HUDEP-2 (cell line): Measurements from ENCODE around the gene RPL18A.

Experiments
- DNase-seq, 76 experiments: peaks; one replicate each; lab custom pipeline; 2025; ENCODE audit not compliant: unreplicated experiment in 76 of 76; lab: John Stamatoyannopoulos, UW

Gene RPL18A

GRCh38 chr19:17859533-17860330 is at the start of gene RPL18A:
TSS of gene RPL18A (plus strand) at chr19:17859910. CDS start at chr19:17859957, 47 bp downstream.
- DNase-seq = peak in 75 of 76 experiments; percentile 90 to 100 (median 100)

DNA sequence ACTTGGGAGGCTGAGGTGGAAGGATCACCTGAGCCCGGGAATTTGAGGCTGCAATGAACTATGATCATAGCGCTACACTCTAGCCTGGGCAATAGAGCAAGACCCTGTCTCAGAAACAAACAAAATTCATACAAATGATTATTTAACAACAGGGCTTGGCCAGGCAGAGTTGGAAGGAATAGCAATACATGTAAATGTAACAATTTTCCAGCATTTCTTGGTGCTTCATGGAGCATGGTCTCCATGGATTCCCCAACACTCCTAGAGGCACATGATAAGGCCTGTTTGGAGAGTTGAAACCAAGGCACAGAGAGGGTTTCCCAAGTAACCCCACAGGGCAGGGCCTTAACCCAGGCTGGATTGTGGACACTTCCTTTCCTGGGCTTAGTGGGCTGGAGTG is 48.6 kb upstream of the RPL18A start:
- DNase-seq = no peak

- DNase-seq = no peak
Measured at GRCh38 chr19:17811681-17812080, 48.0 kb upstream of the RPL18A start.

DNA sequence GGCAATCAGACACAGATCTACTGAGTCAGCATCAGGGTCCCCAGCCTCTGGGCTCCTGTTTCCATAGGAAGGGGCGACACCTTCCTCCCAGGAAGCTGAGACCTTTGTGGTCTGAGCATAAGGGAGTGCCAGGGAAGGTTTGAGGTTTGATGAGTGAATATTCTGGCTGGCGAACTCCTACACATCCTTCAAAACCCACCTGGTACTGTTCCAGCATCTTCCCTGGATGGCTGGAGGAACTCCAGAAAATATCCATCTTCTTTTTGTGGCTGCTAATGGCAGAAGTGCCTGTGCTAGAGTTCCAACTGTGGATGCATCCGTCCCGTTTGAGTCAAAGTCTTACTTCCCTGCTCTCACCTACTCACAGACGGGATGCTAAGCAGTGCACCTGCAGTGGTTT is 47.6 kb upstream of the RPL18A start:
- no peak for DNase-seq

DNA sequence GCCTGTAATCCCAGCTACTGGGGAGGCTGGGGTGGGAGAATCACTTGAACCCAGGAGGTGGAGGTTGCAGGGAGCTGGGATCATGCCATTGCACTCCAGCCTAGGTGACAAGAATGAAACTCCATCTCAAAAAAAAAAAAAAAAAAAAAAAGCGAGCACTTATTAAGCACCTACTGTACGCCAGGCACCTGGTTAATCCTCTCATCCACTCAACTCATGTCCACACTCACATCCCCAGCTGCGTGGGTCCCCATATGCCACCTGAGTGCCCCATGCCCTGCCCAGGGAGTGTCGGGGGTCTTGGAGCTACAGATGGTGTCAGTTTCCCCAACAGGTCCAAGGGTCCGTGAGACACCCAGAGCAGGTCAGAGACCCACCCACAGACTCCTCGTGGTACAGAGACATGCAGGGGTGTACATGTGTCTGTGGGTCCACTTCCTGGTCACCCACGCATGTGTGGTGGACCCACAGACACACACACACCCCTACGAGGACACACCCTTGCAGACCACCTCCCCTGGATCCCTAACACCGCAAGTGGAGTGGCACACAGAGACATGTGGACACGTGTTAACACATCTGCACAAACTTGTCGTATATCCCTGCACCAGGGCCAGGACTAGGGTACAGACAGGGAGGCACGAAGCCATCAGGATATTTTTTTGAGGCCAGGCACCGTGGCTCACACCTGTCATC is 41.9 kb upstream of the RPL18A start:
- no peak for DNase-seq

GRCh38 chr19:17821190-17821589 is 38.5 kb upstream of the RPL18A start, which contains the start of gene INSL3:
TSS of gene INSL3 (minus strand) at chr19:17821519. CDS start at chr19:17821506, 13 bp downstream.
- no peak for DNase-seq

GRCh38 chr19:17824339-17824738 is 35.4 kb upstream of the RPL18A start:
- DNase-seq = no peak

DNA sequence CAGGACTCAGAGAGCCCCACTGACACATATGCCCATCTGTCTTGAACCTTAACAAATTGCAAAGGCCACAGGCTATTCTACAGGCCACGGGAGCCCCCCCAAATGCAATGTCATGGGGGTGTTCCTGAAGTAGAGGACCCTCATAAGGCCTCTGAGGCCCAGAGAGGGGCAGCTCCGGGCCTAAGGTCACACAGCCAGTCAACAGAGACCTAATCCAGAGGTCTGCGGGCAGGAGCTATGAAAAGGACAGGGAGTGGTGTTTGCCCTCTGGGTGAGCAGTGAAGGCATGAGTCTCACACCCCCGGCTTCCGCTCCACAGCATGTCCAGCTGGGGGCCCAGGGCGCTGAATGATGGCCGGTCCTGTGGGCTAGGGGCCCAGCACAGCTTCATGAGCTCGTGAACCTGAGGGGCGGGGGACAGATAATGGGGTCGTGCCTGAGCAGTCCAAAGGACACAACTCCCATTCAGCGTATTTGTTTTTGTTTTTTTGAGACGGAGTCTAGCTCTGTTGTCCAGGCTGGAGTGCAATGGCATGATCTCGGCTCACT is 33.1 kb upstream of the RPL18A start:
- DNase-seq = no peak

GRCh38 chr19:17829855-17830566 is 29.7 kb upstream of the RPL18A start:
- DNase-seq = no peak

- DNase-seq = peak in 18 of 76 experiments; percentile 9 to 34 (median 18)
Measured at GRCh38 chr19:17830567-17831418, 28.9 kb upstream of the RPL18A start.

DNA sequence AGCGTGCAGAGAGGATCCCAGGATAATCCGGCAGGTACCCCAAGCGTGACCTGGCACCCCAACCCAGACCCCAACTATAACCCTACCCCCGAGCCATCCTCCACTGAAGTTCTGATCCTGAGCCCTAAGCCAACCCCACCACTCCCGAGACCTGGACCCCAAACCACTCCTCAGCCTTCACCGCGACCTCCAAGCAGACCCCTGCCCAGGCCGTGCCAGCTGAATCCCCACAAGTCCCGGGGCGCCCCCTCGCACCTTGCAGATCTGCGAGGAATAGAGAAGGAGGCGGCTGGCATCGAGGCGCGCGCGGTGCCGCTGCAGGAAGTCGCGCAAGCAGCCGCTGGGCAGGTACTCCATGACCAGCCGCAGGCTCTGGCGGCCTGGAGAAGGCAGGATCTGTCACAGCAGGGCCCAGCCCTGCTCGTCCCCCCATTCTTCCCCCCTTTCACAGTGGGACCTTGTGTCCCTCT is 28.3 kb upstream of the RPL18A start:
- no peak for DNase-seq

DNA sequence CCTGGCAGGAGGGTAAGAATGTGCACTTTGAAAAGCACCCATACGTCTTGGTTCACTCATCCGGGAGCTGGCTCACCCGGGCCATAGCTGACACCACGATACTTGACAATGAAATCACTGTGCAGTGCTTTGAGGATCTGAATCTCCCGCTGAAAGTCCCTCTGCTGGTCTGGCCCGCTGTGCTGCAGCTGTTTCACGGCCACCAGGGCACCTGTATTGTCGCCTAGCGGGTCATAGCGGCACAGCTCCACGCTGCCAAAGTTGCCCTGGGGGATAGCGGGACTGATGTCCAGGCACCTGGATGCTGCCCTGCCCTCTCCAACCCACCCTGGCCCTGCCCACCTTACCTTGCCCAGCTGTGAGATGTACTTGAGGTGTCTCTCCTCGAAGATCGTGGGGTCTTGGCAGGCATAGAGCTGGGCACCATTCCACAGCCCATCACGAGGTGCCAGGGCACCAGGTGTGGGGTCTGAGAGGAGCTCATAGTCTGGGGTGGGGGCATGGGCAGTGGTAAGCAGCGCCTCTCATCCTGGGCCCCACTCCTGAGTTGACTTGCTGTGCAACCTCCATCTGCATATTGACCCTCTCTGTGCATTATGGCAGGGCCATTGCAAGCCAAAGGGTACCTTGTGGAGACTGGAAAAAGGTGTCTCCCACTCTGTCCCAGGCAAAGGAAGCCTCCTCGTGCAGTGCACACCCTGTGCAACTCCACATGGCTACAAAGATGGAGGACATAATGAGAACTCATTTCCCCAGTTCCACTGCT is 27.1 kb upstream of the RPL18A start:
- no peak for DNase-seq

GRCh38 chr19:17834350-17835181 is 25.1 kb upstream of the RPL18A start:
- peak in 1 of 76 experiments; percentile 12 for DNase-seq

GRCh38 chr19:17835182-17836006 is 24.3 kb upstream of the RPL18A start:
- DNase-seq = peak in 3 of 76 experiments; percentile 2 to 9 (median 4)

GRCh38 chr19:17836530-17836929 is 23.2 kb upstream of the RPL18A start:
- DNase-seq = no peak

DNA sequence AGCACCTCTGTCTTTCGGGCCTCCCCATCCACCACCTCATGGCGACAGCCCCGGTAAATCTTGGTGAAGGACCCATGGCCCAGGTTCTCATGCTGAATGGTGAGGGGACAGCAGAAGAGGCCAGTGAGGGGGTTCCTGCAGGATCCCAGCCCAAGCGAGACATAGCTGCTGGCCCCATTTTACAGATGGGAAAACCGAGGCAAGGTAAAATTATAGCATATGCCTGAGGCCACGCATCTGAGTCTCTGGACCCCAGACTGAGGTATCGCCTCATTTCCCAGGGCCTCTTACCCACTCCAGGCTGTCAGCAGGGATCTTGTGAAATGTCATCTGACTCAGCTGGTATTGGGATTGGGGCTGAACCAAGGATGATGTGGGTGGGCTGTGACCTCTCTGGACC is 21.7 kb upstream of the RPL18A start:
- no peak for DNase-seq

DNA sequence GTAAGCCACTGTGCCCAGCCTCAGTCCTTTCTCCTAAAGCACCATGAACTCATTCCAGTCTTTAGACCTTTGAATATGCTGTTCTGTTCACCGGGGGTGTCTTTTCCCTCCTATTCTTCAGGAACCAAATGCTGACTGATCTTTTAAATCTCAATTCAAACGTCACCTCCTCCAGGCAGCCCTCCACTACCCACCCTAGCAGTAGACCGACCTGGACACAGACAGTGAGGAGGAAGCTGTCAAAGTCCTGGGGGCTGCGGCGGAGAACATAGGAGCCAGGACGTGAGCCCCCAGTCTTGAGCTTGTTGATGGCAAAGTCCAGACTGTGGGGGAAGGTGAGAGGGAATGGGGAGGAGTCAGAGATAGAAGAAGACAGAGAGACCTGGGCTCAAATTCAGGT is 19.7 kb upstream of the RPL18A start:
- no peak for DNase-seq
